ENCODE measurements around the gene PTPRH.

- TF ChIP-seq CTCF (conservative IDR thresholded peaks at IDR 0.05; ENCODE audit: low read length) (no peak), EZH2phosphoT487 (IDR thresholded peaks at IDR 0.05; ENCODE audit: borderline replicate concordance, low read depth, low read length) (no peak)
Measured at GRCh38 chr19:55247621-55248099, 38.4 kb upstream of the PTPRH start.
